ENCODE data around the gene FBXW11.

- TF ChIP-seq CTCF (conservative IDR thresholded peaks at IDR 0.05; ENCODE audit: low read length): no peak
- TF ChIP-seq EZH2phosphoT487 (IDR thresholded peaks at IDR 0.05; ENCODE audit: borderline replicate concordance): no peak
These were observed 192.5 kb downstream of the FBXW11 start for GRCh38 chr5:171813813-171814490.

Data from Loucy (cell line).